ENCODE measurements around the gene SGMS1.

DNA sequence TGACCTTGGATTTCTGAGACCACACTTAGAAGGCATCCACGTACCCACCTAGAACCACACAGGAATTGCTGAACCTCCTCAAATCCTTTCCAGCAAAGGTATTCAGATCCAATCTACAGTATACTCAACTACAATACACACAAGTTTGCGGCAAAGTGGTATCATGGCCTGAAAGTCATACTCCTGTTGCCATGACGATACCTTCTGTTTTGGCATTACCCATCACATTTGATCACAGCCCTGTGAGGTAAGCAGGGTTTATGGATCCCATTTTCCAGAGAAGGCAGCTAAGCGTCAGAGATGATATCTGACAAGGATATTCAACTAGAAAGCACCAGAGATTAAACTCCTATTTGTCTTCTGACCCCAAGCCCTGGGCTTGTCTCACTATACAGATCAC lies 32.8 kb downstream of the SGMS1 start:
- TF ChIP-seq, protein P1, sequence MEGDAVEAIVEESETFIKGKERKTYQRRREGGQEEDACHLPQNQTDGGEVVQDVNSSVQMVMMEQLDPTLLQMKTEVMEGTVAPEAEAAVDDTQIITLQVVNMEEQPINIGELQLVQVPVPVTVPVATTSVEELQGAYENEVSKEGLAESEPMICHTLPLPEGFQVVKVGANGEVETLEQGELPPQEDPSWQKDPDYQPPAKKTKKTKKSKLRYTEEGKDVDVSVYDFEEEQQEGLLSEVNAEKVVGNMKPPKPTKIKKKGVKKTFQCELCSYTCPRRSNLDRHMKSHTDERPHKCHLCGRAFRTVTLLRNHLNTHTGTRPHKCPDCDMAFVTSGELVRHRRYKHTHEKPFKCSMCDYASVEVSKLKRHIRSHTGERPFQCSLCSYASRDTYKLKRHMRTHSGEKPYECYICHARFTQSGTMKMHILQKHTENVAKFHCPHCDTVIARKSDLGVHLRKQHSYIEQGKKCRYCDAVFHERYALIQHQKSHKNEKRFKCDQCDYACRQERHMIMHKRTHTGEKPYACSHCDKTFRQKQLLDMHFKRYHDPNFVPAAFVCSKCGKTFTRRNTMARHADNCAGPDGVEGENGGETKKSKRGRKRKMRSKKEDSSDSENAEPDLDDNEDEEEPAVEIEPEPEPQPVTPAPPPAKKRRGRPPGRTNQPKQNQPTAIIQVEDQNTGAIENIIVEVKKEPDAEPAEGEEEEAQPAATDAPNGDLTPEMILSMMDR (IDR thresholded peaks at IDR 0.05): no peak
- TF ChIP-seq EZH2 (IDR thresholded peaks at IDR 0.05; ENCODE audit: borderline replicate concordance, insufficient read depth, low read depth, low read length, poor library complexity, severe bottlenecking): no peak
